ENCODE data around the gene AMPD3.

The AMPD3 gene

DNA sequence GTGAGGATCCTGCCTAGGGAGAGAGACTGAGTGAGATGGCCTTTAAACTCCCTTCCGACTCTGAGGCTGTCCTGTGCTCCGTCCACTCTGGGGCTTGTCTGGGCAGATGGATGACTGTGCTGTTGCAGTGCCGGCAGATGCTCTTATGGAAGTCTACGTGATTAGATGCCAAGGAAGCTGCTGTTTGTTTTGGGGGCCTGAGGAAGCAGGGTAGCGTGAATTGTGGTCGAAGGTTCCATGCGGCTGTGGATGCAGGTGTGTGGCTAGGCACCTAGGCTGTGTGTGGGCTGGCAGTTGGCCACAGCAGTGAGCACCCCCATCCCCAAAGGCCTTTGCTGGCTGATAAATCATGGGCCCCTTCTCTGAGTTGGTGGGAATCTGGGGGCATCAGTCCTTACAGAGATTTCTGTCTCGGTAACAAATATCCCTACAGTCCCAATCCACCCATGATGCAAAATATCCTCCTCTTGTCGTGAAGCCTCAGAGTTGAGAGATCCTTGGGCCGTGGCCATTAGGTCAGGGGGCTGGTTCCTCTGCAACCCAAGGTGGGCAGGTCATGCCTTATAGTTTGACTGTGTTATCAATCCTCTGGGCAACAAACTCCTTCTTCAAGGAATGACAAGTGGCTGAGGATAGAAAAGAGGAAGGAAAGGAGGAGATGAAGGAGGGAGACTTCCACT lies 31.2 kb downstream of the AMPD3 start:
- in situ Hi-C loops (cut with MboI; ENCODE audit: low sequenced_read_pairs), result no loop called here

DNA sequence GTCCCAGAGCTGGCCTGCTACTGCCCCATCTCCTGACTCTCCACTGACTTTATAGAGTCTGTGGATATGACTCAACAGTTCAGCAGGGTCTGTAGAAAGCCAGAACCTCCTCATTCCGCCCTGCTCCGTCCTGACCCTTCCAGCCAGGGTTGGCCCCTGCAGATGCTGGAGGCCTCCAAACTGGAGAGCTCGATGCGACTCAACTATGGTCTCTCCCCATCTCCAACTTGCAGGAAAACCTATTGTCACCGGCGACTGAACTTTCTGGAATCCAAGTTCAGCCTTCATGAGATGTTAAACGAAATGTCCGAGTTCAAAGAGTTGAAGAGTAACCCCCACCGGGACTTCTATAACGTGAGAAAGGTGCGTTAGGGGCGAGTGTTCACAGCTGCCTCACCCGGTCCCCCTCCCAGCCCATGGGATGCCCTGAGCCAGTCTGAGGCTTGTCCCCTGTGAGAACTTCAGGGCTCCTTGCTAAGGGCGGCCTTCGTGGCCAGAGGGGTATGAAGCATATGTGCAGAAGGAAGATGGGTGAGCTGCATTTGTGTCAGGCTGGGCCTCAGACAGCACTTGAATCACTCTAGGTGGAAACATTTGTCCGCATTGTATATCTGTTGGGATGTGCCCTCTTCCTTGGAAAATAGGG lies 32.1 kb downstream of the AMPD3 start:
- in situ Hi-C loops (cut with MboI; ENCODE audit: low sequenced_read_pairs), result no loop called here

DNA sequence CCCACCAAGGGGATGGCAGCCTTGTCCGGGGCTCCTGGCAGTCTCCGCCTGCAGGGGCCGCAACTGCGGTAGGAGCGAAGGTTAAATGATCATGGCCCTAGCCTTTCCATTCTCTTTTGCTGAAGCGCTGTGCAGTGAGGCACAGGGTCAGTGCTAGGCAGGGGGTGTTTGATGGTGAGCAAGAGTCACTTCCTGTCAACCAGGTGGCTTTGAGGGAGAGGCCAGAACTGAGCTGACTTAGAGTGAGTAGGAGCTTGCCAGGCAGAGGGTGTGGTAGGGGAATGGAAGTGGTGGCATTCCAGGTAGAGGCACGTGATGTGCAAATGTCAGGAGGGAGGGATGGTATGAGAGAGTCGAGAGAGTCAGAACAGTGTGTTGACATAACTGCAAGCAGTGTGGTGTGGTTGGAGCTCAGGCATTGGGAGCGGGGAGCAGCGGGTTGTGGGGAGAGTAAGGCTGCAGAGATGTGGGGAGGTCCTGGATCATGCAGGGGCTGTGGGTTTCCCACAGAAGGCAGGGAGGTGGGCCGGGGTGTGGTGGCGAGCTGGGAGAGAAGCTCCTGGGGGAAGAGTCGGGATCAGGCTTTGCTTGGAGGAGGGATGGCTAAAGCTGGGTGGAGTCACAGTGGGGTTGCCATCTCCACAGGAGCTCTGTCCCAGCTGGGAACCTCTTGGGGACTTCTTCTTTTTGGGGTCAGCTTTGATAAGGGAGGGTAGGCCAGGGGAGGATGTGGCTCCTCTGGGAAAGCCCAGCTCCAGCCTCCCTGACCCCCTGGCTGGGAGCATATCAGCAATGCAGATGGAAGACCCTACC lies 33.3 kb downstream of the AMPD3 start:
- in situ Hi-C loops (cut with MboI; ENCODE audit: low sequenced_read_pairs), result no loop called here

DNA sequence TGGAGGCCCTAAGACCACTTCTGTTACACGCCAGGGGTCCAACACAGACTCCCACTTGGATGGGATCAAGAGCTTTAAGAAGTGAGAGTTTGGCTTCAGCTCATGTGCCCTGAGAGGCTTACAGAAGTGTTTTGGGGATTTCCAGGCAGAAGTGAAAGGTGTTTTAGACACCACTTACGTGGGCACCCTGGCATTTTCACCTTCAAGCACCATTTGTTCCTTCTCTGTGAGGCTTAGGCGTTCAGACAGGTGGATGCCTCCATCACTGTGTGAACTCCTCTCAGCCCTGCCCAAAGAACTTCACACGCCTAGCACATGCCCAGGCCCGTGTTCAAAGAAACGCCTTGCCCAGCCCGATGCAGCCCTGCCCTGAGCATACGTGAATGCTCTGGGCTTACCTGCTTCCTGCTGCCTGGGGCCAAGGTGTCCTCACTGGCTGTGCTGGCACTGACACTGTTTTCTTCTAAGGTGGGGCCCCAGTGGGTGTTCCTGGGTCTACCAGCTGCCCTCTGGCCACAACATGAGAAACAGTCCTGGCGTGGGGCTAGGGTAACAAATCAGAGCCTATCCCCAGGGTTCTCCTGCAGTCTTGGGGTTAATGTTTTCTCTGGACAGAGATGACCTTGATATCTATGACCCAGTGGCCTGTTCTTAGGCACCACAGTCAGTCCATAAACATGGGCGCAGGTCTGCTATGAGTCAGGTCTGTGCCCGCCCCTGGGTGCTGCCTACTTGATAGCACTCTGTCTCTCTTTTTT lies 34.0 kb downstream of the AMPD3 start:
- in situ Hi-C loops (cut with MboI; ENCODE audit: low sequenced_read_pairs), result no loop called here

DNA sequence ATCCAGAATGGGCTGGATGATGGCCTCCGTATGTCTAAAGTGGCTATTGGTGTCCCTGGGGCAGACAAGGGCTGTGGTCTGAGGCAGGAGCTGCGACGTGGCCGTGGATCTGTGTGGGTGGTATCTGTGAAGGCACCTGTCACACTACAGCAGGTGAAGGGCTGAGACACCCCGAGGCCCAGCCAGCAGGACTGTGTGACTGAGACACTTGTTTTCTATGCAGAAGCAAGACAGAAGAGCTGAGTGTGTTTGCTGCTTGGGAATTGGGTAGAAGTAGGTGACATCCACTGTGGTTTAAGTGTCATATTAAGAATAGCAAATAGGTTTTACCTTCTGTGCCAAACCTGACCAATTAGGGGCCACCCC lies 35.0 kb downstream of the AMPD3 start:
- in situ Hi-C loops (cut with MboI; ENCODE audit: low sequenced_read_pairs), result no loop called here

DNA sequence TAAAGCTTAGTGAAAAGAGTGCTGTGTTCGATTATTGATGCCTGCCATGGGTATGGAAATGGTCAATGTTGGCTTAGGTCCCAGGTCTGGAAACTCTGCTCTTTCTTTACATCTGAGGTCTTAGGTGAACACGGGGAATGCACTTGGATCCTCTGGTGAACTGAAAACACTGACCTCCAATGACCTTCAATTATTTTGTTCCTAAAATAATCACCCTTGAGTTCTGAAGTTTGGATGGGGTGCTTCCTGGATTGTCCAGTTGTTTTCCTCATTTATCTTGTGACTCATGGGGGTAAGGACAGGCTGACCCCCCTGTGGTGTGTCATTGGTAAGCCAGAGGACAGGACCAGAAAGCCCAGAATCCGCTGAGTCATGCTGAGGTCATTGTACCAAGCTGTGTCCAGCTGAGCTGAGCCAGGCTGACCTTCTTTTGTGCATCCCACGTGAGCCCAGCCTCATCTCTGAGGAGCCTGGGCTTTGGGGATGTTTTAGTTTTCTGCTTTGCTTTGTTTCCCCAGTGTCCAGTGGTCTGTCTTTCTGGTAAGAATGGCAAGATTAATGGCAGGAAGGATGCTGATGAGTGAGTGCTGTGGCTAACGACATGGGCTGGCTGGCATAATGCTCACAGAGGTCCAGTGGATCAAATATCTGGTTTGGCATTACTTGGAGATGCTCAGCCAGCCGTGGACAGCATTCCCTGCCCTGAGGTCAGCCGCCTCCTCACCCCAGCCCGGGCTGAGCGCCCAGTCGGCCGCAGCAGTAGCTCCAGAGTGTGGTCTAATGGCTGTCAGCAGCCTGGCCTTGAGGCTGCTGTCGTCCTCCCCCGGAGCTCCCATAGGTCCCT lies 35.6 kb downstream of the AMPD3 start:
- in situ Hi-C loops (cut with MboI; ENCODE audit: low sequenced_read_pairs), result no loop called here

DNA sequence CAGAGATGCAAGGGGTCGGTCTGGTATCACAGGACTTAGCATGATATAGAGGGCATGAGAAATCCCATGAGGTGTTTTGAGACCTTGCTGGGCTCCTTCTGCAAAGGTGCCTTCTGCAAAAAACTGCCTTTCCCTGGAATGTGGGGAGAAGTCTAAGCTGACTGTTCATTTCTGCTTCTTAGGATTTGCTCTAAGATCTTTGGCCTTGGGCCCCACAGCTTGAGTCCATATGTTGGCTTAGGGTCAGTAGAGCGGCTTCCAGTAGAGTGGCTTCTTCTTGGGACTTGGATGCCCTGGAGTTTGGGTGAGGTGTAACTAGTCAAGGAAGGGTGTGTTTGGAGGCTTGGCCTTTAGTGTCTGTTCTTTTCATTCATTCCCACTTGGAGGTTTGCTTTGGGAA lies 37.0 kb downstream of the AMPD3 start:
- in situ Hi-C loops (cut with MboI; ENCODE audit: low sequenced_read_pairs), result no loop called here

DNA sequence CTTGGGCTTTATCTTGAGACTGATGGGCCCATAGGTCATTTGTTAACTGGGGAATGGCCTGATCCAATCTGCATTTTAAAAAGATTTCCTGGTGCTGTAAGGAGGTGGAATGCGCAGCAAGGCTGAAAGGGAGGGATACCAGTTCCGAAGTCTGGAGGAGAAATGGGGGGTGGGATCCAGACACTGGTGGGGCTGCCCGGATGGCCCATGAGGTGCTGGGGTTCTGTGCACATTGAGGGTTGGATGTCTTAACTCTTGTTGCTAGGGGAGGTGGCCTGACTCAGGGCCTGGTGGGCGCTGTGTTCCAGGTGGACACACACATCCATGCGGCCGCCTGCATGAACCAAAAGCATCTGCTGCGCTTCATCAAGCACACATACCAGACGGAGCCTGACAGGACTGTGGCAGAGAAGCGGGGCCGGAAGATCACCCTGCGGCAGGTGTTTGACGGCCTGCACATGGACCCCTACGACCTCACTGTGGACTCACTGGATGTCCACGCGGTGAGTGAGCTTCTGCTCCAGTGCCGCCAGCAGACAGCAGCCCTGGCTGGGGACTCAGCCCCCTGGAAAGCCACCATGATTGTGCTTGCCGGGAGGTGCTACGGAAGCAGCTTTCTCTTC lies 38.1 kb downstream of the AMPD3 start:
- in situ Hi-C loops (cut with MboI; ENCODE audit: low sequenced_read_pairs), result no loop called here

DNA sequence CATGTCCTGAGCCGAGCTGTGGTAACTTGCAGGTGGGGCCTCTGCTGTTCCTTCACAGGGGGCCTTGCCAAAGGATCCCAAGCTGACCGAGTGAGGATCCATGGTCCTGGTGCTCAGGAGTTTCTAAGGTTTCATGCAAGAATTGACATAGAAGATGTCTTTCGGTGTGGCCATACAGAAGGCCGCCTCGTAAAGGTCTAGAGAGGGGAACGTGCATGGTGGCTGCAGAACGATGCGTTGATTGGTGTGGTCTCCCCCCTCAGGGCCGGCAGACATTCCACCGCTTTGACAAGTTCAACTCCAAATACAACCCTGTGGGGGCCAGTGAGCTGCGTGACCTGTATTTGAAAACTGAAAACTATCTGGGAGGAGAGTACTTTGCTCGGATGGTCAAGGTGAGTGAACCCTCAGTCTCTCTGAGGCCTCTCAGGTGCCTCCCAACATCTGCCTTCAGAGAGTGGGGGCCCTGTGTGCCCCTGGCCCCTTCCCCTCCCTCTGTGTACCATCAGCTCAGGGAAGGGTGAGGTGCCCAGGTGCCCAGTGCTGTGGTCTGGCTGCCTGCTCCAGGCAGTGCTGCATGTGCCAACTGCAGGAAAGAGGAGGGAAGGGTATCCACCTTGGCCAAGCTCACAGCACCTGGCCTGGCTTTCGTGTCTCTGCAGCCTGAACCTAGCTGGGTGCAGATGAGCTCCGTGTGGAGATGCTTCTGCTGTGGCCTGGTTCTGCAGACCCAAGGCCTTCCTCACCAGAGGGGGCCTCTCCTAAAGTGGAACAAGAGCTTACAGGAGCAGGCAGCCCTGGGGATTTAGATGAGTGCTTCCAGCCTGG lies 39.8 kb downstream of the AMPD3 start:
- in situ Hi-C loops (cut with MboI; ENCODE audit: low sequenced_read_pairs), result no loop called here

DNA sequence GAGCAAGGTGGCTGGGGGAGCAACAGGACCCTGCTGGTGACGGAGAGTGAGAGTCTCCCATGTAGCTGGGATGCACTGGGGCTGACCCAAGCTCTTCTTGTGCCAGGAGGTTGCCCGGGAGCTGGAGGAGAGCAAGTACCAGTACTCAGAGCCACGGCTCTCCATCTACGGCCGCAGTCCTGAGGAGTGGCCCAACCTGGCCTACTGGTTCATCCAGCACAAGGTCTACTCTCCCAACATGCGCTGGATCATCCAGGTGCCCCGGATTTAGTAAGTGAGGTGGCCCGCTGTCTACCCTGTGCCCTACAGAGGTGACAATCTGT lies 40.4 kb downstream of the AMPD3 start:
- in situ Hi-C loops (cut with MboI; ENCODE audit: low sequenced_read_pairs), result no loop called here

DNA sequence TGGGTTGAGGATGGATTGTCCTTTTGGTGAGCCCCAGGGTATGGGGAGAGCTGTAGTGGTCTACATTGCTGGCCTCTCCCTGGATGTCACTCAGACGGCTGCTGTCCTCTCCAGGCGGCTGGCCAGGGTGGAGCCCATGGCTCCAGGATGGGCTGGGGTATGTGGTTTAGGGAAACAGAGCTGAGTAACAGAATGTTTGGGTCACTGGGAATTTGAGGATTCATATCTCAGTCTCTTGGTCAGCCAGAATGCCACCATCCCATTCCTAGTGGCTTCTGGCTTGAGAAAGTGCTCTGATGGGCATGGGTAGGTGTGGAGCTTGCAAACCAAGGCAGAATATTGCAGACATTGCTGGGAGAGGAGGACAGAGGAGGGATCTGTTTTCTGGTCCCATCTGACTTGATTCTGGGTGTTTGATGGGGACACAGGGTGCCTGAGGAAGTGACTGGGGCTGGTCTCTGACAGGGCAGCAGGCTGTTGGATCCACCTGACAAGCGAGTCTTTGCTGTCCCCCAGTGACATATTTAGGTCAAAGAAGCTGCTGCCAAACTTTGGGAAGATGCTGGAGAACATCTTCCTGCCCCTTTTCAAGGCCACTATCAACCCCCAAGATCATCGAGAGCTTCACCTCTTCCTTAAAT lies 41.4 kb downstream of the AMPD3 start:
- in situ Hi-C loops (cut with MboI; ENCODE audit: low sequenced_read_pairs), result no loop called here

DNA sequence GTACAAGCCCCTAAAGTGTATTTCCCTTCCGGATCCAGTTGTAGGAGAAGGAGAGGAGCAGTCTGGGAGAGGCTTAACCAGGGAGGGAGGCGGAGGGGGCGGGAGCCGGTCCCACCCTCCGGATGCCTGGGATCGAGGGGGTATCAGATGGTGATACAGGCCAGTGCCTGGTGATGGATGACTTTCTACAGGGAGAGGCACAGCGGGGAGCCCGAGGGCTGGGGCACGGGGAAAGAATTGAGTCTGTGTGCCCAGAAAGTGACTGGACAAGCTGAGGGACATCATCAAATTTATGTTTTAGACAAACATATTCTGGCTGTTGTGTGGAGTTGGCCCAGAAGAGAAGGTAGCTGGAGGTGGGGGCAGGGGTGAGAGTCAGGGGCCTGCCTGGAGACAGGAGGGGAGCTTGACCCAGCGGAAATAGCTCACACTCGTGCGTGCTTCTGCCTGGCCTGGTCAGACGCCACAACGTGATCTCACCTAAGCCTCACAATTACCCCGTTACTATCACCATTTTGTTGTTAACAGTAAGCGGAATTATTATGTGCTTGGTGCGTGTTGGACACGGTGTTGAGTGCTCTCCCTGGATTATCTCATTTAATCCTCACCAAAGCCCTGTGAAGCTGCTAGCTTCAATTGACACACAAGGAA lies 42.4 kb downstream of the AMPD3 start:
- in situ Hi-C loops (cut with MboI; ENCODE audit: low sequenced_read_pairs), result no loop called here

DNA sequence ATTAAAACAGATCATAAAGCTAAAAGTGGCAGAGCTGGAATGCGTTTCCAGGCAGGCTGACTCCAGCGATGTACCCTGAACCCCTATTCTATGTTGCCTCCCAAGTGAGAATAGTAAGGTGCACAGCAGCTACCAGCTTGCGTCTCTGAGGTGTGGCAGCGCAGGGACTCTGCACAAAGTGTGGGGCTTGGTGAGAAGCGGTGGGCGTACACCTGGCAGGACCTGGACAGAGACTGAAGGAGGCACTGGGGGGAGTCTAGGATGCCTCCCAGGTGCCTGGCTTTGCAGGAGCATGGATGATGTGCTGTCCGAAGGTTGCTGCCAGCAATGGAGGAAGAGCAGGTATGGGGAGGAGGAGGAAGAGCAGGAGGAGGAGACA lies 42.9 kb downstream of the AMPD3 start:
- in situ Hi-C loops (cut with MboI; ENCODE audit: low sequenced_read_pairs), result no loop called here

DNA sequence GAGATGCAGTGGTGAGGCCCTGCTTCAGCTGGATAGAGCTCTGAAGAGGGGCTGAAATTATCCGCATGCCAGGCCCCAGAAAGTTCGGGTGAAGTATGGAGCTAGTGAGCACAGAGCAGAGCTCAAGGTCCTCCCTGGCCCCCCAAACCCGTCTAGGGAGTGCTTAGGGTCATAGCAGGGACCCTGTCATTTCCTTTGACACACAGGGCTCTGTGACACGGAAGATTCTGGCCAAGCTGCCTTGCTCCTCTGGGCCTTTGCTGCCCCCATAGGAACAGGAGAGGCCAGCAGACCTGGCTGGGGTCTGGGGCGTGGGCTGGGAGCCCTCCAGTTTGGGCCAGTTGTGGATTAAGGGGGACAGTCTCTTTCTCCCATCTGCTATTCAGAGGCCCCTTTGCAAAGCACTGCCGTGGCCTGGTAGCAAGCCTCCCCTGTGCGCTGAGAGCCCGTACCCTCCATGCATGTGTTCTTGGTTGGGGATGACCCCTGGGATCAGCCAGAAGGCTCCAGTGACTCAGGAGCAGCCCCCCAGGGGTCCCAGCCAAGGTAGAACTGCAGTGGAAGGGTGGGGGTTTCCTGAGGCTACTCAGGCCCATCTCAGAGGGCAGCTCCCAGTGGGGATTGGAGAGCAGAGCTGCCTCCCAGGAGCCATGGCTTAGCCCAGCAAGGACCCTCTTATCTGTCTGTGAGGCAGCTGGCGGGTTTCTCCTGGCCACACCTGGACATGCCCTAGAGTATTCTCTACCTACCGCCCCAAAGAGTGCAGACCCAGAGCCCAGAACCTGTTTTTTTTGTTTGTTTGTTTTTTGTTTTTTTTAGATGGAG lies 43.6 kb downstream of the AMPD3 start:
- in situ Hi-C loops (cut with MboI; ENCODE audit: low sequenced_read_pairs), result no loop called here

DNA sequence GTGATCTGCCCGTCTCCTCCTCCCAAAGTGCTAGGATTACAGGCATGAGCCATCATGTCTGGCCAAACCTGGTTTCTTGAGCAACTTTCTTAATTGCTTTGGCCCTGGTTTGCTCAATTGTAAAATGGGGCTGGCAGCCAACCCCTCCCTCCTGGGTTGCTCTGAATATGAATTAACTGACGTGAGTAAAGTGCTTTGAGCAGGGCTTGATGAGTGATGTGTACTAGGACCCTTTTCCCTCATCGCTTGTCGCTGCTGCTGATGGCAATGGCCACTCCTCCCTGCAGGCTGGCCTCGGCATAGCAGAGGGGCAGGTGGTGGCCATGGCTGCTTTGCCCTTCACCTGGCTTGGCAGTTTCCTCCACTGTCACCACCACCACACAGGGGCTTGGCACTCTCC lies 44.4 kb downstream of the AMPD3 start:
- in situ Hi-C loops (cut with MboI; ENCODE audit: low sequenced_read_pairs), result no loop called here

DNA sequence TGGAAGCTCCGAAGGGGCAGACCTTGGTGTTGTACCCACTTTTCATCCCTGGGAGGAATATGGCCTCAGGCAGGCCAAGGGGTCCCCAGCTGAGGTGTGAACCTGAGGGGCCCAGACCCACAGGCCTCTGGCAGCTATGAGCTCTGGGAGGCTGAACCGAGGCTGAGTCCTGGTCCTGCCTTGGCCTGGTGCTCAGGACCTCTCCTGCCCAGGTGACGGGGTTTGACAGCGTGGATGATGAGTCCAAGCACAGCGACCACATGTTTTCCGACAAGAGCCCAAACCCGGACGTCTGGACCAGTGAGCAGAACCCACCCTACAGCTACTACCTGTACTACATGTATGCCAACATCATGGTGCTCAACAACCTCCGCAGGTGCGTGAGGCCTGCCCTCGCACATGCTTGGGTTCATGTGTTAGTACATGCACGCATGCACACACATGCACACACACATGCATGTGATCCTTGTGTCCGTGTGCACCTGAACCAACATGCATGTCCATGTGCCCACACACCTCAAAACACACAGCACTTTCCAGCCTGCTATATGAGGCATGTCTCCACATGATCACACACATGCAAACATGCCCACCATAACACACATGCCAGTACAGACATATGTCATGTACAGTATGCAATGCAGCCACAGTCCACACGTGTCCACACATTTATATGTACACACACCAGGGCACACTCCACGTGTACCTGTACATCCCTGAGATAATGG lies 45.0 kb downstream of the AMPD3 start:
- in situ Hi-C loops (cut with MboI; ENCODE audit: low sequenced_read_pairs), result no loop called here

Data from HL-60/S4 treated with retinoic acid at 250 ng/mL for 4 days and 3 days (cell line).